HG03520 (cell line): ENCODE data around the gene CD200.

Experiments used
- ATAC-seq: cut with Tn5 transposase; IDR thresholded peaks from one replicate; pipeline ENCODE4 v1.9.1; 2021; ENCODE audit warnings: mild to moderate bottlenecking, moderate library complexity; ENCODE audit not compliant: unreplicated experiment

Gene CD200

GRCh38 chr3:112331851-112332250, 1.1 kb upstream of the CD200 start:
- no peak for ATAC-seq

GRCh38 chr3:112333381-112334317, 693 bp downstream of the CD200 start:
- peak; percentile 24 for ATAC-seq

- no peak for ATAC-seq
Observed at GRCh38 chr3:112334691-112335433, 1.9 kb downstream of the CD200 start.

- no peak for ATAC-seq
Observed at GRCh38 chr3:112335434-112335781, 2.5 kb downstream of the CD200 start.

GRCh38 chr3:112338021-112338726, 5.2 kb downstream of the CD200 start:
- no peak for ATAC-seq

GRCh38 chr3:112338727-112339056, 5.7 kb downstream of the CD200 start:
- ATAC-seq: no peak

GRCh38 chr3:112339134-112339533, 6.2 kb downstream of the CD200 start:
- ATAC-seq: no peak

GRCh38 chr3:112339609-112340008, 6.7 kb downstream of the CD200 start:
- no peak for ATAC-seq

GRCh38 chr3:112341386-112341785, 8.4 kb downstream of the CD200 start:
- no peak for ATAC-seq

GRCh38 chr3:112345681-112346080, 12.7 kb downstream of the CD200 start:
- no peak for ATAC-seq

- no peak for ATAC-seq
Observed at GRCh38 chr3:112346491-112347122, 13.7 kb downstream of the CD200 start.

- ATAC-seq: no peak
Observed at GRCh38 chr3:112348943-112349342, 16.0 kb downstream of the CD200 start.

- ATAC-seq: no peak
Observed at GRCh38 chr3:112349557-112349956, 16.6 kb downstream of the CD200 start.

- ATAC-seq: no peak
Observed at GRCh38 chr3:112350018-112350810, 17.3 kb downstream of the CD200 start.

GRCh38 chr3:112351036-112351435, 18.1 kb downstream of the CD200 start:
- ATAC-seq: no peak

GRCh38 chr3:112351823-112352222, 18.9 kb downstream of the CD200 start:
- ATAC-seq: no peak

GRCh38 chr3:112352720-112353119, 19.8 kb downstream of the CD200 start:
- no peak for ATAC-seq

- no peak for ATAC-seq
Observed at GRCh38 chr3:112353365-112353764, 20.4 kb downstream of the CD200 start.

- ATAC-seq: no peak
Observed at GRCh38 chr3:112354642-112355306, 21.8 kb downstream of the CD200 start.

- no peak for ATAC-seq
Observed at GRCh38 chr3:112355307-112355687, 22.3 kb downstream of the CD200 start.
